MM.1S (cell line): ENCODE measurements around the gene ENPP3.

Source experiments
- CTCF ChIP-seq: fragments of 300-600 bp; sonication (generic); IDR thresholded peaks from 2 replicates; pipeline ENCODE4 v1.5.1; 2016; ENCODE audit warnings: antibody characterized with exemption, low read length, mixed read lengths
- EZH2 ChIP-seq: fragments of 300-600 bp; sonication (generic); optimal IDR thresholded peaks from 2 replicates; pipeline ENCODE3; 2017; ENCODE audit warnings: low read depth, mild to moderate bottlenecking, antibody characterized with exemption, low read length, mixed read lengths
- EZH2phosphoT487 ChIP-seq: fragments of 300-600 bp; sonication (generic); IDR thresholded peaks from 2 replicates; pipeline ENCODE4 v1.6.1; 2018; ENCODE audit warnings: antibody characterized with exemption, low read length

GRCh38 chr6:131740161-131740560, 103.1 kb downstream of the ENPP3 start:
- TF ChIP-seq CTCF (no peak), EZH2 (no peak), EZH2phosphoT487 (no peak)
